ENCODE data around the gene TASP1.
"Not testable (repeated sequence)": the region's sequence is repeated elsewhere in the genome, so short reads cannot be mapped to it uniquely, and the experiment has no call there.

Gene TASP1

DNA sequence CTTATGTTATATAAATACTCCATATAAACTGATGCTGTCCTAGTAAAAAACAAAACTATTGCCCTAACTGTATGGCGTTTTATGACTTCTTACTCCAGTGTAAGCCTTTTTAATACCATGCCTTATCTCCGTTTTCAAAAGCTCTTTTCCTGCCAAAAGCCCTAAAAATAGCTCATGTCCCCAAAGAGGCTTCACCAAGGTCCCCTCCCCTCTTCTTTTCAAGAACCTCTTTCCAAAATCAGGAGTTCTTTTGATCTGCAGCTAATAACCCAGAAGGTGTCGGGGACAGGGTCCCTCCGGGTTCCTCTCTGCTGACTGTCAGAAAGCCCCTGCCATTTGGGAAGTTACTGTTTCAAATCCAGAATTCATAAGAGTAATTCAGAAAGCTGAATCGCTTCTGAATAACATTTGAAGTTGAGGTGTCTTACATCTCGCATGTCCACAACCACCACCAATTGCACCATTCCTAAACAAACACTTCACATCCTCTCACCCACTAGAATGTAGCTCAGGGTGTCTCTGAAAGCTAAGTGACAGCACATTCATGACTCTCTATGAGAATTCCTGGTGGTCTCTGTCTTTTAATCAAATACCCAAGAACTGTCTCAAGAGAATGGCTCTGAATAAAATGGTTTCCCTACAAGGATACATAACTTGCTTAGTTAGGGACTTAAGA is 13.3 kb downstream of the TASP1 start:
- DNase-seq (peak; percentile 46), ATAC-seq (ENCODE audit: insufficient read depth, low read depth) (peak; percentile 48)
- Histone ChIP-seq H3K79me2 (ENCODE audit: insufficient read depth, low read length) (peaks cover 98% of the 10 kb centered on the region), H3K4me2 (ENCODE audit: insufficient read depth, low read length) (0 out of 2 replicates have a peak overlapping the region, but pooled peaks have one; percentile 9), H4K20me1 (ENCODE audit: insufficient read depth, low read length) (no peaks in the 10 kb centered on the region), H3K36me3 (ENCODE audit: insufficient read depth, low read length) (peaks cover 91% of the 10 kb centered on the region), H3K9ac (ENCODE audit: low read depth, low read length) (0 out of 2 replicates have a peak overlapping the region, but pooled peaks have one; percentile 6), H3K27ac (ENCODE audit: low read length) (peak overlapping the region; percentile 54), H3K9me3 (ENCODE audit: insufficient read depth, low read length, severe bottlenecking) (no peaks in the 10 kb centered on the region), H3K4me3 (ENCODE audit: low read depth in 1 of 2, low read length in 2 of 2) (no peak overlapping the region), H3K4me1 (ENCODE audit: insufficient read depth, low read length) (peaks cover 80% of the 10 kb centered on the region), H2AFZ (ENCODE audit: low read depth, low read length) (no peak overlapping the region), H3K27me3 (ENCODE audit: insufficient read depth, low read length, poor library complexity) (no peaks in the 10 kb centered on the region)
- TF ChIP-seq EZH2 (IDR thresholded peaks at IDR 0.05; ENCODE audit: borderline replicate concordance, low read depth, low read length, severe bottlenecking): no peak
- TF ChIP-seq, protein P1, sequence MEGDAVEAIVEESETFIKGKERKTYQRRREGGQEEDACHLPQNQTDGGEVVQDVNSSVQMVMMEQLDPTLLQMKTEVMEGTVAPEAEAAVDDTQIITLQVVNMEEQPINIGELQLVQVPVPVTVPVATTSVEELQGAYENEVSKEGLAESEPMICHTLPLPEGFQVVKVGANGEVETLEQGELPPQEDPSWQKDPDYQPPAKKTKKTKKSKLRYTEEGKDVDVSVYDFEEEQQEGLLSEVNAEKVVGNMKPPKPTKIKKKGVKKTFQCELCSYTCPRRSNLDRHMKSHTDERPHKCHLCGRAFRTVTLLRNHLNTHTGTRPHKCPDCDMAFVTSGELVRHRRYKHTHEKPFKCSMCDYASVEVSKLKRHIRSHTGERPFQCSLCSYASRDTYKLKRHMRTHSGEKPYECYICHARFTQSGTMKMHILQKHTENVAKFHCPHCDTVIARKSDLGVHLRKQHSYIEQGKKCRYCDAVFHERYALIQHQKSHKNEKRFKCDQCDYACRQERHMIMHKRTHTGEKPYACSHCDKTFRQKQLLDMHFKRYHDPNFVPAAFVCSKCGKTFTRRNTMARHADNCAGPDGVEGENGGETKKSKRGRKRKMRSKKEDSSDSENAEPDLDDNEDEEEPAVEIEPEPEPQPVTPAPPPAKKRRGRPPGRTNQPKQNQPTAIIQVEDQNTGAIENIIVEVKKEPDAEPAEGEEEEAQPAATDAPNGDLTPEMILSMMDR (IDR thresholded peaks at IDR 0.05; ENCODE audit: borderline replicate concordance, extremely low read depth, low read length, poor library complexity, severe bottlenecking): no peak

DNA sequence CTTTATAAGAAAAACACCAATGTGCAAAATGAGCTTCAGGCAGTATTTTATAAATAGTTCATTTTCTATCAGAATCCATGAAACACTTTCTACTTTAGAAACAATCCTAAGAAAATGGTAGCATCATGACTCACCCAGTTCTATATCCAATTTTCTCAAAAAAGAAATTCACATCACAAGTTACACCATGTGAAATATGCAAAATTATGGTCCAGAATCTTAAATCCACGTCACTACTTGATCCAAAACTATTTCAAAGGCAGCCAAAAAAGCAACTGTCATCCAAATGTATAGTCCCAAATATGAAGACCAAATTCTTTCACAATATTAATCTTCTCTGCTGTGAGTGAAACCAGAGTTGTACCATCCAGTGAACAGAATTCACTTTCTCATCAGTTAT is 19.3 kb downstream of the TASP1 start:
- not testable (repeated sequence) for H3K4me3 ChIP-seq (ENCODE audit: low read depth in 1 of 2, low read length in 2 of 2); DNase-seq; H2AFZ ChIP-seq (ENCODE audit: low read depth, low read length); H3K4me2 ChIP-seq (ENCODE audit: insufficient read depth, low read length); H4K20me1 ChIP-seq (ENCODE audit: insufficient read depth, low read length); ATAC-seq (ENCODE audit: insufficient read depth, low read depth); H3K27me3 ChIP-seq (ENCODE audit: insufficient read depth, low read length, poor library complexity); H3K9ac ChIP-seq (ENCODE audit: low read depth, low read length); H3K9me3 ChIP-seq (ENCODE audit: insufficient read depth, low read length, severe bottlenecking)
- Histone ChIP-seq H3K4me1 (ENCODE audit: insufficient read depth, low read length) (peaks cover 66% of the 10 kb centered on the region), H3K36me3 (ENCODE audit: insufficient read depth, low read length) (peaks cover 93% of the 10 kb centered on the region), H3K79me2 (ENCODE audit: insufficient read depth, low read length) (peaks cover 98% of the 10 kb centered on the region), H3K27ac (ENCODE audit: low read length) (peak overlapping the region; percentile 45; the same call in 1 of the 2 replicates)

DNA sequence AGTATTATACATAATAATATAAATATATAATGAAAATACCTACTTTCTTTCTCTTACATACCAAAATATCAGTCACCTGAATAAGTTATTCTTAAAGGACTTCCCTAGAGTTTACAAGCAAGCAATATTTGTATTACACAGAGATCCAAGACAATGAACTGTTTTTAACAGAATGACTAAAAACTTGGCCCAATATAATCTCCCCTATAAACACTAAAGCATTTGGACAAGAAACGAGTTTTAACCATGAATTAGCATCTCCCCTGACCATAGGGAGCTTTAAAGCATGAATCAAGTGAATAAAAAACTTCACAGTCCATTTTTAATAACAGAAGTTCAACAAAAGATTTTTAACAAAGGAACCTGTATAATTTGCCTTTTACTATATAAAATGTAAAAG is 20.3 kb downstream of the TASP1 start:
- peaks cover 98% of the 10 kb centered on the region for H3K79me2 ChIP-seq (ENCODE audit: insufficient read depth, low read length)
- not testable (repeated sequence) for ATAC-seq (ENCODE audit: insufficient read depth, low read depth); H4K20me1 ChIP-seq (ENCODE audit: insufficient read depth, low read length); H3K9ac ChIP-seq (ENCODE audit: low read depth, low read length); H3K4me3 ChIP-seq (ENCODE audit: low read depth in 1 of 2, low read length in 2 of 2); DNase-seq; H3K27me3 ChIP-seq (ENCODE audit: insufficient read depth, low read length, poor library complexity); H3K4me2 ChIP-seq (ENCODE audit: insufficient read depth, low read length); H3K9me3 ChIP-seq (ENCODE audit: insufficient read depth, low read length, severe bottlenecking); H2AFZ ChIP-seq (ENCODE audit: low read depth, low read length)
- H3K4me1 ChIP-seq (ENCODE audit: insufficient read depth, low read length): peaks cover 73% of the 10 kb centered on the region
- H3K27ac ChIP-seq (ENCODE audit: low read length): peak overlapping the region; percentile 45; the same call in 1 of the 2 replicates
- H3K36me3 ChIP-seq (ENCODE audit: insufficient read depth, low read length): peaks cover 93% of the 10 kb centered on the region

DNA sequence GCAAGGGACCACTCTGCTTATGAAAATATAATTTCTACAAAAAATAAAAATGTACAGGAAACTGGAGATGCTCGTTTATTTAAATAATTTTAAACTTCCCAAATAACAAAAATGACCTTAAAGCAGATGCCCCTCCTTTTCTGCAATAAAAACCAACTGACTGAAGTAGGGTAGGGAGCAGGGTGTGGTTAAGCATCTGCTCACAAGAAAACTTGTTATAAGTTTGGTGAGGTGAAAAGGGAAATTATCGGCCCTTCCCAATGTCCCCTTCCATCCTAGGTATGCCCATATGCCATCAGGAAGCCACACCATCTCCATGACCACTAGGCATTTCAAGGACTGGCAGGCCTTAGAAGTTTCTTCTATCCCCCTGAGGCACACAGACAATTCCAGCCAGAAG is 21.1 kb downstream of the TASP1 start:
- Histone ChIP-seq H3K79me2 (ENCODE audit: insufficient read depth, low read length) (peaks cover 99% of the 10 kb centered on the region), H3K27ac (ENCODE audit: low read length) (peak overlapping the region; percentile 41; the same call in 1 of the 2 replicates), H3K36me3 (ENCODE audit: insufficient read depth, low read length) (peaks cover 94% of the 10 kb centered on the region), H3K4me1 (ENCODE audit: insufficient read depth, low read length) (peaks cover 74% of the 10 kb centered on the region)
- not testable (repeated sequence) for H3K9ac ChIP-seq (ENCODE audit: low read depth, low read length); H2AFZ ChIP-seq (ENCODE audit: low read depth, low read length); DNase-seq; H4K20me1 ChIP-seq (ENCODE audit: insufficient read depth, low read length); H3K9me3 ChIP-seq (ENCODE audit: insufficient read depth, low read length, severe bottlenecking); H3K4me2 ChIP-seq (ENCODE audit: insufficient read depth, low read length); H3K27me3 ChIP-seq (ENCODE audit: insufficient read depth, low read length, poor library complexity); H3K4me3 ChIP-seq (ENCODE audit: low read depth in 1 of 2, low read length in 2 of 2)
- ATAC-seq (ENCODE audit: insufficient read depth, low read depth): 0 out of 3 replicates have a peak, but pooled peaks have one; percentile 26

DNA sequence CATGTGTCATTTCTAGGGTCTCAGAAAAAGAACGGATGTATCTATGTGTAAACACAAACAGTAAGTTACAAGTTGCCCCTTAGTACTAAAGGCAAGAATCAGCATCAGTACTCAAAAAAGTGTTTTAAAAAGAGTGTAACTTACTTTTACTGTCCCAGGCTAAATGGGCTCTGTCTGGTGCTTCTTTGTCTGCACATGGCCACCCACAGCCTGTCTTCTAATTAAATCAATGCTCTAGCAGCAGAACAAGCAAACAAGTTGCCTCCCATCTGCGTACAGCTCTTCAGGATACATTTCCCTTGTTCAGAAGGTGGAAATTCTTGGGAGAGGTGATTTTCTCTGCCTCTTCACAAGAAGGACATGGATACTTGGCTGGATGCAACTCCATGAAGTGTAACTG is 22.0 kb downstream of the TASP1 start:
- DNase-seq; H3K9ac ChIP-seq (ENCODE audit: low read depth, low read length); ATAC-seq (ENCODE audit: insufficient read depth, low read depth); H3K4me2 ChIP-seq (ENCODE audit: insufficient read depth, low read length); H2AFZ ChIP-seq (ENCODE audit: low read depth, low read length); H3K4me3 ChIP-seq (ENCODE audit: low read depth in 1 of 2, low read length in 2 of 2); H3K9me3 ChIP-seq (ENCODE audit: insufficient read depth, low read length, severe bottlenecking); H4K20me1 ChIP-seq (ENCODE audit: insufficient read depth, low read length); H3K27me3 ChIP-seq (ENCODE audit: insufficient read depth, low read length, poor library complexity): not testable (repeated sequence)
- Histone ChIP-seq H3K36me3 (ENCODE audit: insufficient read depth, low read length) (peaks cover 94% of the 10 kb centered on the region), H3K79me2 (ENCODE audit: insufficient read depth, low read length) (peaks cover 99% of the 10 kb centered on the region), H3K27ac (ENCODE audit: low read length) (peak overlapping the region; percentile 38; the same call in 1 of the 2 replicates), H3K4me1 (ENCODE audit: insufficient read depth, low read length) (peaks cover 74% of the 10 kb centered on the region)

All from DND-41 (cell line).